ENCODE results near the gene HCN2. TPM values are rescaled to one million over a fixed set of nuclear protein-coding genes. Genes with fewer than 3 reads are reported as not detected.

Gene HCN2
- total RNA-seq, 1 donor from 2014 or later = not detected

DNA sequence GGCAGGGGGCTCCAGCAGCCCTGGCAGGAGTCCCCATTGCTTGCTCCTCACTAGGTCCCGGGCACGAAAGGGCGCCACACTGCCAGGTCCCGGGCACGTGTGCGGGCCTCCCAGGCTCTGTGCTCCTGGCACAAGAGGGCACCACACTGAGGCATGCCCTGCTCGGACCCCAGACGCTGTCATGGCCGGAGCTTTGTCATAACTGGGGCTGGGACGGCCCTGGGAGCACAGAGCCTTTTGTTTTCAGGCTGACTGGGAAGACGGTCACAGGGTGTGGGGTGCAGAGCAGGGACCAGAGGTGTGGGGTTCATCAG, 9.9 kb upstream of the HCN2 start:
- Mint-ChIP-seq H3K4me3 (no peak overlapping the region), H3K36me3 (peaks cover 2% of the 10 kb centered on the region), H3K27me3 (ENCODE audit: insufficient read depth, low read depth) (peaks cover 4% of the 10 kb centered on the region), H3K4me1 (peaks cover 16% of the 10 kb centered on the region), H3K27ac (no peak overlapping the region), H3K9me3 (peaks cover 2% of the 10 kb centered on the region)
- Histone ChIP-seq H3K27me3 (no peaks in the 10 kb centered on the region), H3K4me2 (no peak overlapping the region), H3K9me3 (ENCODE audit: low read depth) (no peaks in the 10 kb centered on the region), H3K4me1 (peaks cover 9% of the 10 kb centered on the region), H3F3A (ENCODE audit: low read depth) (peaks cover 28% of the 10 kb centered on the region), H2AFZ (replicated peaks) (no peak overlapping the region), H3K4me3 (no peak overlapping the region), H4K20me1 (ENCODE audit: low read depth) (peaks cover 97% of the 10 kb centered on the region), H3K27ac (no peak overlapping the region), H3K9ac (no peak overlapping the region), H3K79me2 (ENCODE audit: low read depth) (peaks cover 59% of the 10 kb centered on the region), H3K36me3 (no peaks in the 10 kb centered on the region)
- DNase-seq (ENCODE audit: low spot score) = no peak
- TF ChIP-seq EZH2phosphoT487 (IDR thresholded peaks at IDR 0.05) = no peak
- no peak for TF ChIP-seq EZH2 (IDR thresholded peaks at IDR 0.05)
- TF ChIP-seq, protein P1, sequence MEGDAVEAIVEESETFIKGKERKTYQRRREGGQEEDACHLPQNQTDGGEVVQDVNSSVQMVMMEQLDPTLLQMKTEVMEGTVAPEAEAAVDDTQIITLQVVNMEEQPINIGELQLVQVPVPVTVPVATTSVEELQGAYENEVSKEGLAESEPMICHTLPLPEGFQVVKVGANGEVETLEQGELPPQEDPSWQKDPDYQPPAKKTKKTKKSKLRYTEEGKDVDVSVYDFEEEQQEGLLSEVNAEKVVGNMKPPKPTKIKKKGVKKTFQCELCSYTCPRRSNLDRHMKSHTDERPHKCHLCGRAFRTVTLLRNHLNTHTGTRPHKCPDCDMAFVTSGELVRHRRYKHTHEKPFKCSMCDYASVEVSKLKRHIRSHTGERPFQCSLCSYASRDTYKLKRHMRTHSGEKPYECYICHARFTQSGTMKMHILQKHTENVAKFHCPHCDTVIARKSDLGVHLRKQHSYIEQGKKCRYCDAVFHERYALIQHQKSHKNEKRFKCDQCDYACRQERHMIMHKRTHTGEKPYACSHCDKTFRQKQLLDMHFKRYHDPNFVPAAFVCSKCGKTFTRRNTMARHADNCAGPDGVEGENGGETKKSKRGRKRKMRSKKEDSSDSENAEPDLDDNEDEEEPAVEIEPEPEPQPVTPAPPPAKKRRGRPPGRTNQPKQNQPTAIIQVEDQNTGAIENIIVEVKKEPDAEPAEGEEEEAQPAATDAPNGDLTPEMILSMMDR (IDR thresholded peaks at IDR 0.05) = no peak

DNA sequence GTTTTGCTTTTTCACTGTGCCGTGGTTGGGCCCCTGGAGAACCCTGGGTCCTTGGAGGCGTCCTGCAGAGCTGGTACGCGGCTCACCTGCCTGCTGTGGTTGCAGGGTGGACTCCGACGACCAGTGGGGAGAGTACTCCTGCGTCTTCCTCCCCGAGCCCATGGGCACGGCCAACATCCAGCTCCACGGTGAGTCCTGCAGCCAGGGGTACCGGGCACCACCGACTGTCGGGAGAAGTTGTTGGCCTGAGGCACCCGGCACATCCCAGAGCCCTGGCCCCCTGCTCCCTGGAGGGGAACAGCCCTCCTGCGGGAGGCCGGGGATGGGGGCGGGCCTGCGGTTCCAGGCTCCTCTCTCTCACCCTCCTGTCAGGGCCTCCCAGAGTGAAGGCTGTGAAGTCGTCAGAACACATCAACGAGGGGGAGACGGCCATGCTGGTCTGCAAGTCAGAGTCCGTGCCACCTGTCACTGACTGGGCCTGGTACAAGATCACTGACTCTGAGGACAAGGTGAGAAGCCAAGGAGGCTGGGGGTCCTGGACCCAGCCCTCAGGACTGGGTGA, 9.3 kb upstream of the HCN2 start:
- no peak overlapping the region for H3K27ac Mint-ChIP-seq
- no peak for DNase-seq (ENCODE audit: low spot score)
- H3K4me3 ChIP-seq = no peak overlapping the region
- H3K4me1 ChIP-seq = peaks cover 9% of the 10 kb centered on the region
- no peak overlapping the region for H3K4me3 Mint-ChIP-seq
- H3K9me3 Mint-ChIP-seq = peaks cover 2% of the 10 kb centered on the region
- TF ChIP-seq, protein P1 (IDR thresholded peaks at IDR 0.05) = no peak
- TF ChIP-seq EZH2phosphoT487 (IDR thresholded peaks at IDR 0.05) (no peak), EZH2 (IDR thresholded peaks at IDR 0.05) (no peak)
- H3K36me3 ChIP-seq = no peaks in the 10 kb centered on the region
- H3K79me2 ChIP-seq (ENCODE audit: low read depth) = peaks cover 53% of the 10 kb centered on the region
- H2AFZ ChIP-seq (replicated peaks) = no peak overlapping the region
- no peak overlapping the region for H3K4me2 ChIP-seq
- H3K9me3 ChIP-seq (ENCODE audit: low read depth) = no peaks in the 10 kb centered on the region
- peaks cover 97% of the 10 kb centered on the region for H4K20me1 ChIP-seq (ENCODE audit: low read depth)
- no peaks in the 10 kb centered on the region for H3K27me3 ChIP-seq
- peaks cover 2% of the 10 kb centered on the region for H3K36me3 Mint-ChIP-seq
- peaks cover 24% of the 10 kb centered on the region for H3F3A ChIP-seq (ENCODE audit: low read depth)
- no peak overlapping the region for H3K9ac ChIP-seq
- H3K4me1 Mint-ChIP-seq = peaks cover 14% of the 10 kb centered on the region
- peaks cover 4% of the 10 kb centered on the region for H3K27me3 Mint-ChIP-seq (ENCODE audit: insufficient read depth, low read depth)
- no peak overlapping the region for H3K27ac ChIP-seq

DNA sequence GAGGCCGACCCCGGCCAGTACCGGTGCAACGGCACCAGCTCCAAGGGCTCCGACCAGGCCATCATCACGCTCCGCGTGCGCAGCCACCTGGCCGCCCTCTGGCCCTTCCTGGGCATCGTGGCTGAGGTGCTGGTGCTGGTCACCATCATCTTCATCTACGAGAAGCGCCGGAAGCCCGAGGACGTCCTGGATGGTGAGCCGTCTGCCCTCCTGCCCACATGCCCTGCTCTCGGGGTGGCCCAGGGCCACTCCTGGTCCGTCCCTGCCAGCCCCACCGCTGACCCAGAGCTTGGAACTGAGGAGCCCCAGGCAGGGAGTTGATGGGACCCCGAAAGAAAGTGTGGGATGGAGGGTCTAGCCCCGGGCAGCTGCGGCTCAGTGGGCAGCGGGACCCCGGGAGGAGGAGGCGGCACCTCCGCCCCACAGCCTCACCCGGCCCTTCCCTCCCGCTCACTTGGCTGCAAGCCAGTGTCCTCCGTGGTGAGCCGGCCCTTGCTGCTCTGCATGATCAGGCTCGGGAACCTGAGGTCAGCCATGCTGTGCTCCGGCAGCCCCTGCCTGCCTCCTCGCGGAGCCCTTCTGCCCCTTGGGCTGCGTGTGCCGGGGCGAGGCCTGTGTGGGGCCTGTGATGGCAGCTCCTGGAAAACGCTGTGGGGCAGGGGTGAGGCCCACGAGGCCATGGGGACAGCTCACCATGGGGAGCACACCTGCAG, 8.1 kb upstream of the HCN2 start:
- Histone ChIP-seq H4K20me1 (ENCODE audit: low read depth) (peaks cover 92% of the 10 kb centered on the region), H3K36me3 (no peaks in the 10 kb centered on the region)
- H3K9me3 Mint-ChIP-seq = peaks cover 2% of the 10 kb centered on the region

More for the DNA sequence above, 8.1 kb upstream of the HCN2 start:
- Histone ChIP-seq H3F3A (ENCODE audit: low read depth) (peaks cover 27% of the 10 kb centered on the region), H3K79me2 (ENCODE audit: low read depth) (peaks cover 41% of the 10 kb centered on the region), H3K27ac (no peak overlapping the region), H3K4me1 (no peaks in the 10 kb centered on the region), H3K9ac (no peak overlapping the region), H3K27me3 (no peaks in the 10 kb centered on the region), H3K9me3 (ENCODE audit: low read depth) (no peaks in the 10 kb centered on the region), H3K4me2 (no peak overlapping the region), H2AFZ (replicated peaks) (no peak overlapping the region), H3K4me3 (no peak overlapping the region)
- Mint-ChIP-seq H3K4me1 (peaks cover 11% of the 10 kb centered on the region), H3K27ac (no peak overlapping the region), H3K4me3 (no peak overlapping the region), H3K27me3 (ENCODE audit: insufficient read depth, low read depth) (peaks cover 6% of the 10 kb centered on the region), H3K36me3 (peaks cover 2% of the 10 kb centered on the region)
- DNase-seq (ENCODE audit: low spot score) = no peak
- TF ChIP-seq, protein P1 (IDR thresholded peaks at IDR 0.05) = no peak
- TF ChIP-seq EZH2phosphoT487 (IDR thresholded peaks at IDR 0.05) (no peak), EZH2 (IDR thresholded peaks at IDR 0.05) (no peak)

All from neural progenitor cell (in vitro differentiated cells).